Calu3 (cell line): ENCODE measurements around the gene RPS6KA6. TPM values are rescaled to one million over a fixed set of nuclear protein-coding genes. Genes with fewer than 3 reads are reported as not detected.
A peak's percentile ranks its signal among the peaks of the same experiment; 100 is the strongest.

ENCODE experiments used
- BruUV-seq: library from RNA; stranded (reverse); fragments of 400-500 nt; replicated peaks from 2 replicates; lab custom pipeline; 2021; lab: Mats Ljungman, UMichigan
- CTCF ChIA-PET: fragments of 300-600 bp; sonication (Branson Sonifier 250); formaldehyde crosslinking; loops from one replicate; lab custom pipeline; 2022; ENCODE audit warnings: antibody characterized with exemption; lab: Charles Lee
- DNase-seq: peaks from one replicate; pipeline ENCODE4 v3.0.0; 2022
- H3K27ac Mint-ChIP-seq: one replicate; pipeline ENCODE4 v1.8.0; 2022; ENCODE audit warnings: mixed read lengths; ENCODE audit not compliant: unreplicated experiment
- H3K27me3 Mint-ChIP-seq: one replicate; pipeline ENCODE4 v1.8.0; 2022; ENCODE audit warnings: mixed read lengths; ENCODE audit not compliant: unreplicated experiment
- H3K36me3 Mint-ChIP-seq: one replicate; pipeline ENCODE4 v1.8.0; 2022; ENCODE audit warnings: mild to moderate bottlenecking, moderate library complexity, mixed read lengths; ENCODE audit not compliant: insufficient read depth, unreplicated experiment
- H3K4me1 Mint-ChIP-seq: one replicate; pipeline ENCODE4 v1.8.0; 2022; ENCODE audit warnings: mild to moderate bottlenecking, low read depth, mixed read lengths; ENCODE audit not compliant: unreplicated experiment
- H3K4me3 Mint-ChIP-seq: one replicate; pipeline ENCODE4 v1.8.0; 2022; ENCODE audit warnings: mild to moderate bottlenecking, low read depth, moderate library complexity, mixed read lengths; ENCODE audit not compliant: unreplicated experiment
- H3K9me3 Mint-ChIP-seq: one replicate; pipeline ENCODE4 v1.8.0; 2022; ENCODE audit warnings: low read depth, mixed read lengths; ENCODE audit not compliant: unreplicated experiment
- CTCF ChIP-seq: fragments of 200-600 bp; IDR thresholded peaks from one replicate; pipeline ENCODE4 v1.8.0; 2022; ENCODE audit warnings: antibody characterized with exemption; ENCODE audit not compliant: unreplicated experiment
- intact Hi-C: fragments of 100-400 bp; cut with micrococcal nuclease; formaldehyde crosslinking; loops from one replicate; pipeline ENCODE4 v1.10.0; 2022; ENCODE audit not compliant: unreplicated experiment
- total RNA-seq: library from RNA; stranded (reverse); gene quantifications from 2 replicates; pipeline ENCODE4 v1.2.3, GENCODE V29; 2022

The RPS6KA6 gene
- total RNA-seq, 1 experiment from 2014 or later = 3.8 TPM

DNA sequence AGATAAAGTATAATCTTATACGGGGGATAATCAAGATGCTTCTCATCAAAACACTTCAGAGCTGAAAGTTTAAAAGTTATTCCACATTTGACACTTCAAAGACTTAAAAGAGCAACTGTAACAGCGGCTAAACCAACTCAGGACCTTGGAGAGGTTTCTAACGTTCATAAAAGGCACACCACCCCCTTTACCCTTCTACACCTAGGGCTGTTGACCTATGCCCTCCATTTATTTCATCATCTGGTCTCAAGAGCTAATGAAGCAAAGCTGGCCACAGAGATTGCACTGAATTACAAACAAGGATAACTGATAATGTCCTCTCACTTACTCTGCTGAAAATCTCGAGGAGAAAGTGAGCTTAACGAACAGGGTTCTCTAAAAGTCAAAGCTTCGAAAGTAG lies 1.1 kb upstream of the RPS6KA6 start:
- intact Hi-C loops = no loop called here
- no peak for DNase-seq
- H3K4me1 Mint-ChIP-seq = no peaks in the 10 kb centered on the region
- peaks cover 15% of the 10 kb centered on the region for H3K36me3 Mint-ChIP-seq
- TF ChIP-seq CTCF = no peak
- H3K9me3 Mint-ChIP-seq = peaks cover 4% of the 10 kb centered on the region
- BruUV-seq = no TSS peak
- CTCF ChIA-PET = interaction anchor here (1.1 kb wide), 1 partner anchor 143 kb away, joined by 4 read pairs; no protein-coding TSS in a partner anchor
- no peak overlapping the region for H3K27ac Mint-ChIP-seq
- H3K27me3 Mint-ChIP-seq = no peaks in the 10 kb centered on the region
- peak overlapping the region; percentile 76 for H3K4me3 Mint-ChIP-seq

GRCh38 chrX:84188320-84188834 lies 378 bp upstream of the RPS6KA6 start:
- Mint-ChIP-seq H3K4me1 (no peaks in the 10 kb centered on the region), H3K9me3 (peaks cover 4% of the 10 kb centered on the region), H3K36me3 (peaks cover 15% of the 10 kb centered on the region), H3K27me3 (no peaks in the 10 kb centered on the region), H3K4me3 (peak overlapping the region; percentile 76), H3K27ac (no peak overlapping the region)
- CTCF ChIA-PET = interaction anchor here (1.1 kb wide), 2 partner anchors 142 to 144 kb away, joined by 4 read pairs; no protein-coding TSS in a partner anchor
- peak; percentile 58 for DNase-seq
- no TSS peak for BruUV-seq
- TF ChIP-seq CTCF = no peak
- intact Hi-C loops = no loop called here

- CTCF ChIA-PET = interaction anchor here (1.1 kb wide), 1 partner anchor 143 kb away, joined by 4 read pairs; no protein-coding TSS in a partner anchor
- peak overlapping the region; percentile 50 for H3K27ac Mint-ChIP-seq
Observed at GRCh38 chrX:84186603-84187532, 1.1 kb downstream of the RPS6KA6 start.

More at GRCh38 chrX:84186603-84187532, 1.1 kb downstream of the RPS6KA6 start:
- no peaks in the 10 kb centered on the region for H3K27me3 Mint-ChIP-seq
- H3K4me1 Mint-ChIP-seq = no peaks in the 10 kb centered on the region
- no TSS peak for BruUV-seq
- peaks cover 15% of the 10 kb centered on the region for H3K36me3 Mint-ChIP-seq
- intact Hi-C loops = loop anchor here (2.0 kb wide), 1 partner anchor 140 kb away; no protein-coding TSS in a partner anchor
- peak overlapping the region; percentile 76 for H3K4me3 Mint-ChIP-seq
- peak; percentile 4 for DNase-seq
- no peak for TF ChIP-seq CTCF
- H3K9me3 Mint-ChIP-seq = peaks cover 4% of the 10 kb centered on the region
